HG02852 (cell line): ENCODE results near the gene PYCR2.

Experiments
- ATAC-seq: cut with Tn5 transposase; IDR thresholded peaks from one replicate; pipeline ENCODE4 v1.9.1; 2021; ENCODE audit warnings: mild to moderate bottlenecking, moderate library complexity; ENCODE audit not compliant: unreplicated experiment

The PYCR2 gene

DNA sequence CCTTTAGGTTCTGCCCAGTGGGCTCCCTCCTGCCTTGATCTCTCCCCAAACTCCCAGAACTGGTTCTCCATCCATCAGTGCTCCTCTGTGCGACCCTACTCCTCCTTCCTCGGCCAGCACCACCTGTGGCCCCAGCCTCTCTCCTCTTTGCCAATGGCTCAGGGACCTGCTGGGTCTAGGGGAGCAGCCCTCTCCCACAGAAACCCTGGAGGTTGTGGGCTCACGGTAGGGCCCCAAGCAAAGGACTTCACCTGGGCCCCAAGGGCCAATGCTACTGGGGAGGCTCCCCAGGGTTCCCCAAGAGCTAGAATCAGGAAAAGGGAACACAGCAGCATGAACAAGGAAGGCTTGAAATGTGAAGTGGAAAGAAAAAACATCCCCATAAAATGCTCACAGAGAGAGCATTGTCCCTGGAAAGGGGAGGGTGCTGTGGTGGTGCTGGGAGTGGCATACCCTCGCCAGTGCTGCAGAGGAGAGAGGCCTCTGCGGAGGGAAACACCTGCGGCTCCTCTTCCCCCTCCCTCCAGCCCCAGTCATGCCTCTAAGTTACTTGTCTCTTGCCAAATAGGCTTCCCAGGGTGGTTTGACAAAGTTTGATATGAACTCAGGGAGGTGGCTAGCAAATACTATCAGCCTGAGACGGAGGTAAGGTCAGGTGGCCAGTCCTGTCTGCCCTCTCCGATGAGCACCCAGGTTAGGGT is 44.4 kb downstream of the PYCR2 start:
- ATAC-seq = no peak

- no peak for ATAC-seq
Observed at GRCh38 chr1:225878282-225878681, 45.8 kb downstream of the PYCR2 start.

GRCh38 chr1:225877580-225877979 is 46.5 kb downstream of the PYCR2 start:
- no peak for ATAC-seq

DNA sequence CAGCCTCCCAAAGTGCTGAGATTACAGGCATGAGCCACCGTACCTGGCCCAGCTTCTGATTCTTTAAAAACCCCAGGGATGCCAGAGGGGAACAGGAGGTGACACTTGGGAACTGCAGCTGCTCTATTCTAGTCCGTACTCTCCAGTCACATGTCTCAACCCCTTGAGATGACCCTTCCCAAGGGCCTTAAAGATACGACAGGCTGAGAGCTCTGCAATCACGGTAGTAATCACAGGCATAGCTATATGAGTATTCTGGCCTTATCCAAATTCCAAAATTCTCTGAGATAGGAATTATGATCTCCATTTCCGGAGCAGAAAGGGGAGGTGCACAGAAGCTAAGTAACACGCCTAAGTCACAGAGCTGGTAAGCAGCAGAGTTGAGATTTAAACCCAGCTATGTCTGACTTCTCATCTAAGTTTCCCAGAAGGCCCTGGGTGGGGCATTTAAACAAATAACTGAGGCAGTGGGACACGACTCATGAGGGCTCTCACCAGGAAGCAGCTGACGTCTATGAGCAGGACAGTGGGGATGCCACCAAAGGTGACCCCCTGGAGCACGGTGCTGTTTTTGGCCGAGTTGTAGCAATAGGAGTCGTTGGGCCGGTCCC is 47.0 kb downstream of the PYCR2 start:
- ATAC-seq = no peak

DNA sequence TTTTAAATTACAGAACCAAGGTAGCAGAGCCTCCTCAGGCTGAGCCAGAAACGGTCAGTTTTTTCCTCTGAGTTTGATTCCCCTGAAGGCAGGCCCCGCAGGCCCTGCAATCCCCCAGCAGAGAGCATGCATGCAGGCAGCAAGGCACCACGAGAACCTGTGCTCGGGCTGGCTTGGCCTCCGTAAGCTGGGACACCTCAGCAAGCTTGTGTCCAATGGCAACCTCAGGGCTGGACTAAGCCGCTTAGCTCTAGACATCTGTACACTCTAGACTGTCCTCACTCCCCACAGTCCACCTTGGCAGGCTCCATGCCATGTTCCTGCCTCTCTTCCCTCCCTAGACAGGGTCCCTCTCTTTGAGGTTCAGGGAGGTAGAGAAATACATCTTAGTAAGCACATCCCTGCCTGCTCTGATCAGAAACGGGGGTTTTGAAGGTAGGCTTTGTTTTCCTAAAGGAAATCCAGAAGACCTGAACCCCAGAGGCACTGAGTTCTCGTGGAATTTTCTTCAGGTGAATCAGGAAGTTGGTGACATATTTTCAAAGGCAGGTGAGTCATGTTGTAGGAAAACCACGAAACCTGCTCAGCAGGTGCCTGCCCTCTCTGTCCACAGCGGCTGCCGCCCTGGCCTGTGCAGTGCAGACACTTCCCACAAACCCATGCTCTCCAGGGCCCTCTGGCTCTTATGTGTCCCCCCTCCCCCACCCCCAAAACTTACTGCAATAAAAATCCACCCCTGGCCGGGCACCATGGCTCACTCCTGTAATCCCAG is 48.8 kb downstream of the PYCR2 start:
- no peak for ATAC-seq

DNA sequence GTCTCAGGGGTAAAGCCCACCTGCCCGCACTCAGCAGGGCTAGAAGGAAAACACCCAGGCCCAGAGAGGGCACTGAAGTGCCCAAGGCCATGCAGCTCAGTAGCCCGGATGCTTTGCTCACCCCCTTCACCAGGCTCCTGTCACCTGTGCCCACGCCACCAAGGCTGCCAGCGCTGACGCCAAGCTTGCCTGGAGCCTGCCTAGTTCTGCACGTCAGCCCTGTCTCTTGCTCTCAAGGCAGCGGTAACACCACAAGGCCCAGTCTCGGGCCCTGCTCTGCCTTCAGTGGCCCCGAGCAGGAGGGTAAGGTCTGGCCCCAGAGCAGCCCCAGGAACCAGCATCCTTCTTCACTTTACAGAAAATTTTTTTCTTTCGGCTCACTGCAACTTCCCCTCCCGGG is 49.6 kb downstream of the PYCR2 start:
- ATAC-seq = no peak

DNA sequence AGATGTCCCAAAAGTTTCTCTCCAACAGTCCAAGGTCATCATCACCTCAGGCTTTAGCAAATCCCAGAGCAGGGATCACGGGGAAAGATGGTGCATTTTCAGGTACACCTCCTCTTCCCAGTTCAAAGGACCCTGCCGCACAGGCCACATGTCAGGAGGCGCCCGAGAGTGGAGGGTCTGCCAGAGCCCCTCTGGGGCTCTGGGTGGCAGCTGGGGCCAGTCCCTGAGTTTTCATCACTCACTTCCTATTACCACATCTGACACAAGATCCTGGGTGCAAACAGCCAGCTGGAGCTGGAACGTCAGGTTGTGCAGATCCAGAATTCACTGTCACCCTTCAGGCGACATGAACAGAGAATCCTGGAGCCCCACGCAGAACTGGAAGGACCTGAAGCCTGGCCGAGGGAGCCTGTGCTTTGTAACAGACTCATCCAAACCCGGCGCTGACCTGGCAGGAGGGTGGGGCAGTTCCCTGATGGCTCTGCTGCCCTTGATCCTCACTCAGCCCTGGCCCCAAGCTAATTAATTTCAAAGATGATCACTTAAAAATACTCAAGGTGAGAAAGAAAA is 50.7 kb downstream of the PYCR2 start:
- no peak for ATAC-seq

GRCh38 chr1:225872075-225872430 is 52.0 kb downstream of the PYCR2 start:
- ATAC-seq = no peak

GRCh38 chr1:225871359-225872074 is 52.5 kb downstream of the PYCR2 start:
- ATAC-seq = no peak

GRCh38 chr1:225870911-225871310 is 53.1 kb downstream of the PYCR2 start:
- no peak for ATAC-seq
